NB4 (cell line): ENCODE data around the gene NUDCD3.

ENCODE experiments used
- DNase-seq: peaks from one replicate; pipeline ENCODE4 v3.0.0; 2010; ENCODE audit warnings: low read depth
- H3K4me3 ChIP-seq: one replicate; pipeline ENCODE4 v1.5.1; 2011; ENCODE audit warnings: mild to moderate bottlenecking, low read depth, low read length, moderate library complexity
- MYC ChIP-seq: IDR thresholded peaks from 2 replicates; pipeline ENCODE4 v1.6.1; 2011; ENCODE audit warnings: low read depth, low read length
- POLR2A ChIP-seq: IDR thresholded peaks from 2 replicates; pipeline ENCODE4 v1.6.1; 2011; ENCODE audit warnings: mild to moderate bottlenecking; ENCODE audit not compliant: insufficient read length; ENCODE audit errors: extremely low read depth
- TF ChIP-seq, protein P1 (sequence below): IDR thresholded peaks from one replicate; pipeline ENCODE4 v1.5.1; 2012; ENCODE audit warnings: low read depth, low read length
- TF ChIP-seq, protein P2 (sequence below): IDR thresholded peaks from 2 replicates; pipeline ENCODE4 v1.6.1; 2011; ENCODE audit warnings: low read depth, low read length

The NUDCD3 gene

DNA sequence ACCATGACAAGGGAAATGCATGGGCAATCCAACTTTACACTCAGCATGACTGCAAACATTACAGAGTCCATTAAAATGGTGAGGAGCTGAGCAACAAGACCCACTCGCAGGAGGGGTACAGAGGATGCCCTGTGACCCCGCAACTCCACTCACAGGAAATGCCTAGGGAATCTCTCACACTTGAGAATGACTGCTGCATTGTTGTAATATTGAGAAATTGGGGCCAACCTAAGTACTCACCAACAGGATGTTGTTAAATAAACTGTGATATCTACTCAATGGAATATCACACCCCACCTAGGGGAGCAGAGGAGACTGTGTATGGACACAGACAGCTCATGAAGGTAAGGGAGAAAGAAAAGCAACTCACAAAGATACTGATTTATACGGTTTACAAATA lies 111.7 kb downstream of the NUDCD3 start:
- no peak overlapping the region for H3K4me3 ChIP-seq
- TF ChIP-seq POLR2A (no peak), MYC (no peak)
- TF ChIP-seq, protein P1, sequence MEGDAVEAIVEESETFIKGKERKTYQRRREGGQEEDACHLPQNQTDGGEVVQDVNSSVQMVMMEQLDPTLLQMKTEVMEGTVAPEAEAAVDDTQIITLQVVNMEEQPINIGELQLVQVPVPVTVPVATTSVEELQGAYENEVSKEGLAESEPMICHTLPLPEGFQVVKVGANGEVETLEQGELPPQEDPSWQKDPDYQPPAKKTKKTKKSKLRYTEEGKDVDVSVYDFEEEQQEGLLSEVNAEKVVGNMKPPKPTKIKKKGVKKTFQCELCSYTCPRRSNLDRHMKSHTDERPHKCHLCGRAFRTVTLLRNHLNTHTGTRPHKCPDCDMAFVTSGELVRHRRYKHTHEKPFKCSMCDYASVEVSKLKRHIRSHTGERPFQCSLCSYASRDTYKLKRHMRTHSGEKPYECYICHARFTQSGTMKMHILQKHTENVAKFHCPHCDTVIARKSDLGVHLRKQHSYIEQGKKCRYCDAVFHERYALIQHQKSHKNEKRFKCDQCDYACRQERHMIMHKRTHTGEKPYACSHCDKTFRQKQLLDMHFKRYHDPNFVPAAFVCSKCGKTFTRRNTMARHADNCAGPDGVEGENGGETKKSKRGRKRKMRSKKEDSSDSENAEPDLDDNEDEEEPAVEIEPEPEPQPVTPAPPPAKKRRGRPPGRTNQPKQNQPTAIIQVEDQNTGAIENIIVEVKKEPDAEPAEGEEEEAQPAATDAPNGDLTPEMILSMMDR: no peak
- TF ChIP-seq, protein P2, sequence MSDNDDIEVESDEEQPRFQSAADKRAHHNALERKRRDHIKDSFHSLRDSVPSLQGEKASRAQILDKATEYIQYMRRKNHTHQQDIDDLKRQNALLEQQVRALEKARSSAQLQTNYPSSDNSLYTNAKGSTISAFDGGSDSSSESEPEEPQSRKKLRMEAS: no peak
- no peak for DNase-seq

DNA sequence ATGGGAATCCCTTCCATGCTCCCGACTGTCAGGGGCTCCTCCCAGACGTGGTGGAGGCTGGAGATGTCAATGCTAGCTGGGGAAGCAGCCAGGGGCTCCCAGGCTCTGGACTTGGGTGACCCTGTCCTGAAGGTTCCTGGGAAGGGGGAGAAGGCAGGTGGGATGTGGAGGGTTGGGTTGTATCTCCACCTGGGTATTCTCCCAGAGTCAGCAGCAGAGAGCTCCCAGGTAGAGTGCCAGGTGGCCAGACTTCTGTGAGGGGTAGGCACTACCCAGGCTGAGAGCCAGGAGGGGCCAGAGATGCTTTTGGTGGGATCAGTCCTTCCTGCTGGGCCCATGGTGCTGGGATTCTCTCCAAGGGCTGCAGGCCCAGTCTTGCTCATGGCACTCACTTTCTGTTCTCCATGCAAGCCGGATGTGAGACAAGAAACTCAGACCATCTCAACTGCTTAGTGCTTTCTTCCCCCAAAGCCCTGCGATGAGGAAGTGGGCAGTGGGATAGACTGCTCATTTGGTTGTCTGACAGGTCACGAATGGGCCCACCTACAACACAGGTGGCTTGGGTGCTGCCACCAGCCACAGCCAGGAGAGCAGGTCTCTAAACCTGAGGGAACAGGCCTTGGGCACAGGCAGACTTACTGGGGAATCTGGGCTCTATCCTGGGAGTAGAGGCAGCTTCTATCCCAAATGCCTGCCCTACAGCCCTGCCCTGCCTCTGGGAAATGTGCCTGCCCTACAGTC lies 112.6 kb downstream of the NUDCD3 start:
- TF ChIP-seq, protein P2: no peak
- TF ChIP-seq, protein P1: no peak
- TF ChIP-seq POLR2A: no peak
- no peak for TF ChIP-seq MYC
- DNase-seq: no peak
- H3K4me3 ChIP-seq: no peak overlapping the region

DNA sequence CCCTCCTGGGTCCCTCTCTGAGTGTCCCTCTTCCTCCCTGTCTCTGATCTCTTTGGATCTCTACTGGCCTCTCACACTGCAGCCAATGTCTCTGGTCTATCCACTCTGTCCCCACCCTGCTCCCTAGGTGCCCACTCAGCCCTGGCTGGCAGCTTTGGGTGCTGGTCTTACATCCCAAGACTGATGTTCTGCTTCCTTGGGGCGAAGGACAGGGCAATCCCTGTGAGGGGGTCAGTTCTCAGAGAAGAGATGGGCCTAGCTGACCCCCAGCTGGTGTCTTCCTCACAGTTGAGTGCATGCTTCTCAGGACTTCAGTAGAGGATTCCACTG lies 113.4 kb downstream of the NUDCD3 start:
- TF ChIP-seq POLR2A (no peak), MYC (no peak)
- TF ChIP-seq, protein P1: no peak
- TF ChIP-seq, protein P2: no peak
- no peak for DNase-seq
- H3K4me3 ChIP-seq: no peak overlapping the region

DNA sequence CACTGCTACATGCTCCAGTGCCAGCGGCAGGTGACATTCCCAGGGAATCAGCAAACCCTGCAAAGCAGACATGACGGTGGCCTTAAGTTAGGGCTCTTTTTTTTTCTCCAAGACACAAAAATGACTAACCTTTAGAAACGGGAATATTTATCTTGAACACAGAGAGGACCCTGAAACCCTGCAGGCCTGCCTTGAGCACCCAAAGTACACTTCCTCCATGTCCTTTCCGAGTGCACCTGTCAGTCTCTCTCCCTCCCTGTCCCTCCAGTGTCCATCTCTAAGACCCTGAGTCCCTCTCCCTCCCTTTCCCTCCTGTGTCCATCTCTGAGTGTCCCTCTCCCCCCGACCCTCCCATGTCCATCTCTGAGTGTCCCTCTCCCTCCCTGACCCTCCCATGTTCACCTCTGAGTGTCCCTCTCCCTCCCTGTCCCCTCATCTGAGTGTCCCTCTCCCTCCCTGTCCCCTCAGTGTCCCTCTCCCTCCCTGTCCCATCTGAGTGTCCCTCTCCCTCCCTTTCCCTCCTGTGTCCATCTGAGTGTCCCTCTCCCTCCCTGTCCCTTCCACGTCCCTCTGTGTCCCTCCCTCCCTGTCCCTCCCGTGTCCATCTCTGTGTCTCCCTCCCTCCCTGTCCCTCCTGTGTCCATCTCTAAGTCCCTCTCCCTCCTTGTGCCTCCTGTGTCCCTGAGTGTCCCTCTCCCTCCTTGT lies 113.9 kb downstream of the NUDCD3 start:
- no peak for DNase-seq
- no peak overlapping the region for H3K4me3 ChIP-seq
- TF ChIP-seq, protein P2: no peak
- TF ChIP-seq MYC: no peak
- TF ChIP-seq, protein P1: no peak

DNA sequence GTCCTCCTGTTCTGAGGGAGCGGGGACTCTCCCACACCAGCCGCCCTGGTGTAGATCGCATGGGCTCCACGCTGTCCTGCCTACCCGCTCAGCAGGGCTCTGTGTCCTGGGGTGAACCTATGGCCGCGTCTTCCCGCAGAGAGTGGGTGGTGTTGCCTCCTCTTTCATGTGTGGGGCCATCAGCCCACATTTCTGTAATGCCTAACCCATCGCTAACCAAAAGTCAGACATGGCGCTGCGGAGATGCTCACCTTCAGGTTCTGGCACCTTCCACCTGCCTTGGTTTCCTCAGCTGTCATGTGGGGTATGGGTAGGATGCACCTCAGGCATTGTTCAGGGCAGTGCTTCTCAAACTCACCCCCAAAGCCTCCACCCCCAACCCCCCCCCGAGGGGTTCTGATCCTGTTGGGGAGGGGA lies 114.5 kb downstream of the NUDCD3 start:
- DNase-seq: no peak
- TF ChIP-seq POLR2A (no peak), MYC (no peak)
- TF ChIP-seq, protein P2: no peak
- TF ChIP-seq, protein P1: no peak
- no peak overlapping the region for H3K4me3 ChIP-seq
